AG09319 (cell line): ENCODE data around the gene ESPL1.
"Not testable (repeated sequence)": the region's sequence is repeated elsewhere in the genome, so short reads cannot be mapped to it uniquely, and the experiment has no call there.

Experiments used
- DNase-seq: peaks from one replicate; pipeline ENCODE4 v3.0.0-alpha.2; 2010; ENCODE audit warnings: low read depth; ENCODE audit errors: extremely low read depth
- TF ChIP-seq, protein P1 (sequence below): IDR thresholded peaks from 2 replicates; pipeline ENCODE4 v1.5.1; 2011; ENCODE audit warnings: low read depth, mild to moderate bottlenecking, inconsistent platforms, low read length, moderate library complexity

The ESPL1 gene

GRCh38 chr12:53295070-53295890 is 27.2 kb downstream of the ESPL1 start, which contains the start of gene PFDN5:
Gene PFDN5, plus strand, starts transcription at chr12:53295542. Its CDS starts 26 bp downstream, at chr12:53295568.
- peak; percentile 78 for DNase-seq
- TF ChIP-seq, protein P1, sequence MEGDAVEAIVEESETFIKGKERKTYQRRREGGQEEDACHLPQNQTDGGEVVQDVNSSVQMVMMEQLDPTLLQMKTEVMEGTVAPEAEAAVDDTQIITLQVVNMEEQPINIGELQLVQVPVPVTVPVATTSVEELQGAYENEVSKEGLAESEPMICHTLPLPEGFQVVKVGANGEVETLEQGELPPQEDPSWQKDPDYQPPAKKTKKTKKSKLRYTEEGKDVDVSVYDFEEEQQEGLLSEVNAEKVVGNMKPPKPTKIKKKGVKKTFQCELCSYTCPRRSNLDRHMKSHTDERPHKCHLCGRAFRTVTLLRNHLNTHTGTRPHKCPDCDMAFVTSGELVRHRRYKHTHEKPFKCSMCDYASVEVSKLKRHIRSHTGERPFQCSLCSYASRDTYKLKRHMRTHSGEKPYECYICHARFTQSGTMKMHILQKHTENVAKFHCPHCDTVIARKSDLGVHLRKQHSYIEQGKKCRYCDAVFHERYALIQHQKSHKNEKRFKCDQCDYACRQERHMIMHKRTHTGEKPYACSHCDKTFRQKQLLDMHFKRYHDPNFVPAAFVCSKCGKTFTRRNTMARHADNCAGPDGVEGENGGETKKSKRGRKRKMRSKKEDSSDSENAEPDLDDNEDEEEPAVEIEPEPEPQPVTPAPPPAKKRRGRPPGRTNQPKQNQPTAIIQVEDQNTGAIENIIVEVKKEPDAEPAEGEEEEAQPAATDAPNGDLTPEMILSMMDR, result no peak

DNA sequence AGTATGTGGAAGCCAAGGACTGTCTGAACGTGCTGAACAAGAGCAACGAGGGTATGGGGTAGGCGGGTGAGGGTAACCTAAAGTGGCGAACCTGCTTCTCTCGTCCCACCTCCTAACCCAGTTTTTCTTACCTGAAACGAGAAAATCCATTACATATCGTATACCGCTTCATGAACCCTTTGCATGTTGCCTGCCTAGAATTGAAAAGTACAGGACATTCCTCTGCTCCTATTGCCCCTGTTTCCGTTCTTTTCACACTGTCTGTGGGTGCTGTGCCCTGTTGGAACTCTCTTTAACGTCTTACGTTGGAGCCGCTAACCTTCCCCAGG is 27.8 kb downstream of the ESPL1 start:
- DNase-seq, result no peak
- TF ChIP-seq, protein P1, result no peak

- DNase-seq, result not testable (repeated sequence)
Measured at GRCh38 chr12:53297106-53297505, 29.0 kb downstream of the ESPL1 start.

DNA sequence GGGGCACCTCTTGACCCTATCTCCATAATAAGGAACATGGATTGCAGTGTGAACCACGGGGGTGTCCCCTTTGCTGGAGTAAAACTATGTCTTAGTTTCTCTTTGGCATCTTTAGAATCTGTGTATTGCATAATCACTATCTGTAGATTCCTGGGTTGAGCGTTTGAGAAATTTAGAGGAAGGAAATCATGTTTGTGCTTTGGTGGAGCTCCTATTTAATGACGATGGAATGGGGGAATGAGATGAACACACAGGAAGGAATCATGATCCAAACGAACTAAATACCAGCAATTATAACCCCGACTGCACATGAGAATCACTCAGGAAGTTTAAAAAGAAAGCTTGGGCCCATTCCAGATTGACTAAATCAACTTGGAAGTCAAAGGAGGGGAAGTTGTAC is 30.1 kb downstream of the ESPL1 start:
- peak; percentile 87 for DNase-seq
- TF ChIP-seq, protein P1, result no peak

- DNase-seq, result no peak
- TF ChIP-seq, protein P1, result no peak
Measured at GRCh38 chr12:53299101-53299453, 31.0 kb downstream of the ESPL1 start.

DNA sequence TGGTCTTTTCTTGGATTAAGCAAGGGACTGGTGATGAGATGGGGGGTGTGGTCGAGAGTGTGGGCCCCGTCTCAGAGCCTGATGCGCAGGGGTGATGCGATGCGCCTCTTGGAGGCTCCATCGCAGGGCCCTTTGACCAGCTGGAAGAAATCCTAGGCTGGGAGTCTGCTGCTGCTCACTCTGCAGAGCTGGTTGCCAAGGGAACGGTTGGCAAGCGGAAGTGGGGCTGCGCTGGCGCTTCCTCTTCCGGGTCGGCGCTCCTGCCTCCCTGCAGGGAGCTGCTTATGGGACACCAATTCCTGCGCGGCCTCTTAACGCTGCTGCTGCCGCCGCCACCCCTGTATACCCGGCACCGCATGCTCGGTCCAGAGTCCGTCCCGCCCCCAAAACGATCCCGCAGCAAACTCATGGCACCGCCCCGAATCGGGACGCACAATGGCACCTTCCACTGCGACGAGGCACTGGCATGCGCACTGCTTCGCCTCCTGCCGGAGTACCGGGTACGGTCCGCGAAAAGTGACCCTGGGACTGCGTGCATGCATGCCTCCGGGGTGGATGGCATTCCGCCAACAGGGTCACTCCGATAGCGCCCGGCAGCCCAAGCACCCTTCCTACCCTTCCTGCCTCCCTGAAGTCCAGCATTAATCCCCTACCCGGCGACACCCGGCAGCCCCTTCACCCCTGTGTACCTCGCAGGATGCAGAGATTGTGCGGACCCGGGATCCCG is 31.5 kb downstream of the ESPL1 start, which contains the start of gene MYG1:
MYG1 (plus strand) TSS at position 242 of the 727 bp plus-strand sequence; CDS start at position 285, 43 bp downstream.
- DNase-seq, result peak; percentile 49
- TF ChIP-seq, protein P1, result peak; percentile 24

- DNase-seq, result no peak
- TF ChIP-seq, protein P1, result no peak
Measured at GRCh38 chr12:53300187-53300586, 32.1 kb downstream of the ESPL1 start.
